ENCODE data around the gene EXOC8. TPM values are rescaled to one million over a fixed set of nuclear protein-coding genes. Genes with fewer than 3 reads are reported as not detected.

EXOC8 gene
- total RNA-seq, 1 experiment from 2014 or later: 24.0 TPM

- intact Hi-C loops (cut with micrococcal nuclease): no loop called here
- H3K27ac Mint-ChIP-seq (ENCODE audit: low read depth, unreplicated experiment): no peak overlapping the region
- no TSS peak for BruUV-seq (replicated peaks)
- H3K36me3 Mint-ChIP-seq (ENCODE audit: insufficient read depth, unreplicated experiment): no peaks in the 10 kb centered on the region
- ChIA-PET CTCF (interaction anchor here (0.7 kb wide), 1 partner anchor 241 kb away, joined by 3 read pairs; no protein-coding TSS in a partner anchor), POLR2A (interaction anchor here (0.8 to 1.2 kb wide), 2 partner anchors 15 to 28 kb away, joined by 3 read pairs; partner anchors contain the start of genes EXOC8 and SPRTN)
- TF ChIP-seq, protein P1, sequence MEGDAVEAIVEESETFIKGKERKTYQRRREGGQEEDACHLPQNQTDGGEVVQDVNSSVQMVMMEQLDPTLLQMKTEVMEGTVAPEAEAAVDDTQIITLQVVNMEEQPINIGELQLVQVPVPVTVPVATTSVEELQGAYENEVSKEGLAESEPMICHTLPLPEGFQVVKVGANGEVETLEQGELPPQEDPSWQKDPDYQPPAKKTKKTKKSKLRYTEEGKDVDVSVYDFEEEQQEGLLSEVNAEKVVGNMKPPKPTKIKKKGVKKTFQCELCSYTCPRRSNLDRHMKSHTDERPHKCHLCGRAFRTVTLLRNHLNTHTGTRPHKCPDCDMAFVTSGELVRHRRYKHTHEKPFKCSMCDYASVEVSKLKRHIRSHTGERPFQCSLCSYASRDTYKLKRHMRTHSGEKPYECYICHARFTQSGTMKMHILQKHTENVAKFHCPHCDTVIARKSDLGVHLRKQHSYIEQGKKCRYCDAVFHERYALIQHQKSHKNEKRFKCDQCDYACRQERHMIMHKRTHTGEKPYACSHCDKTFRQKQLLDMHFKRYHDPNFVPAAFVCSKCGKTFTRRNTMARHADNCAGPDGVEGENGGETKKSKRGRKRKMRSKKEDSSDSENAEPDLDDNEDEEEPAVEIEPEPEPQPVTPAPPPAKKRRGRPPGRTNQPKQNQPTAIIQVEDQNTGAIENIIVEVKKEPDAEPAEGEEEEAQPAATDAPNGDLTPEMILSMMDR (IDR thresholded peaks at IDR 0.05; ENCODE audit: unreplicated experiment): no peak
- no peak overlapping the region for H3K4me3 Mint-ChIP-seq (ENCODE audit: unreplicated experiment)
- no peaks in the 10 kb centered on the region for H3K27me3 Mint-ChIP-seq (ENCODE audit: insufficient read depth, unreplicated experiment)
- H3K9me3 Mint-ChIP-seq (ENCODE audit: unreplicated experiment): peaks cover 6% of the 10 kb centered on the region
- H3K4me1 Mint-ChIP-seq (ENCODE audit: insufficient read depth, unreplicated experiment): no peaks in the 10 kb centered on the region
- no peak for DNase-seq (ENCODE audit: unreplicated experiment)
These were observed 27.2 kb downstream of the EXOC8 start for GRCh38 chr1:231310391-231310934.

DNA sequence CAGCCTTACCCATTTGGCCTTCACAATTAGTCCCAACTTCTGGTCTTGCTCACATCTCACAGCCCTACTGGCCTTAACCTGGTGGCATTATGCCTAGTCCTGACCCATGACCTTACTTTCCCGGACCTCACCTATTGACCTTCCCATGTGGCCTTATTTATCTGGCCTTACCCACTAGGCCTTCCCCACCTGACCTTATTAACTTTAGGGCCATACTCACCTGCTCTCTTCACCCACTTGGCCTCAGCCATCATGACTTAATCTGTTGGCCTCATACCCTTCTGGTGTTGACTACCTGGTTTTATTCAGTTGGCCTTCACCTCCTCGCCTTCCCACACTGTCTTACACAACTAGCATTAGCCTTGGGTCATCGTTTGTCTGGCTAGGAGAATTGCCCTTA lies 35.7 kb downstream of the EXOC8 start:
- Mint-ChIP-seq H3K36me3 (ENCODE audit: insufficient read depth, unreplicated experiment) (no peaks in the 10 kb centered on the region), H3K27me3 (ENCODE audit: insufficient read depth, unreplicated experiment) (no peaks in the 10 kb centered on the region), H3K4me3 (ENCODE audit: unreplicated experiment) (no peak overlapping the region), H3K4me1 (ENCODE audit: insufficient read depth, unreplicated experiment) (no peaks in the 10 kb centered on the region), H3K9me3 (ENCODE audit: unreplicated experiment) (no peaks in the 10 kb centered on the region), H3K27ac (ENCODE audit: low read depth, unreplicated experiment) (no peak overlapping the region)
- BruUV-seq (replicated peaks): no TSS peak
- ChIA-PET CTCF (interaction anchor here (0.6 to 0.7 kb wide), 2 partner anchors 92 to 388 kb away, joined by 3 read pairs; no protein-coding TSS in a partner anchor), POLR2A (interaction anchor here (0.8 kb wide), 1 partner anchor 62 kb away, joined by 3 read pairs; no protein-coding TSS in a partner anchor)
- TF ChIP-seq, protein P1 (IDR thresholded peaks at IDR 0.05; ENCODE audit: unreplicated experiment): no peak
- DNase-seq (ENCODE audit: unreplicated experiment): no peak
- intact Hi-C loops (cut with micrococcal nuclease): no loop called here

DNA sequence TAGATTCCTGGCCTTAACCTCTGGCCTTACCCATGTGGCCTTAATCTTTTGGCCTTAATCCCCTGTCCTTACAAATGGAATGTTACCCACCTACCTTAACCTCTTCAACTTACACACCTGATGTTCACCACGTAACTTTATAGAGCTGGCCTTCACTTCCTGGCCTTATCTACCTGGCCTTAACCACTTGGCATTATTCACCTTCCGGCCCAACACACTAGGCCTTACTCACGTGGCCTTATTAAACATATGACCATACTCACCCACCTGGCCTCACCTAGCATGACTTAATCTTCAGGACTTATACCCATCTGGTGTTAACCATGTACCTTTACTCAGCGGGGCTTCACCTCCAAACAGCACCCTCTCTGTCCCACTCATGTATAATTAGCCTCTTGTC lies 41.7 kb downstream of the EXOC8 start:
- Mint-ChIP-seq H3K4me3 (ENCODE audit: unreplicated experiment) (no peak overlapping the region), H3K27me3 (ENCODE audit: insufficient read depth, unreplicated experiment) (peaks cover 16% of the 10 kb centered on the region), H3K36me3 (ENCODE audit: insufficient read depth, unreplicated experiment) (no peaks in the 10 kb centered on the region), H3K27ac (ENCODE audit: low read depth, unreplicated experiment) (no peak overlapping the region), H3K9me3 (ENCODE audit: unreplicated experiment) (no peaks in the 10 kb centered on the region), H3K4me1 (ENCODE audit: insufficient read depth, unreplicated experiment) (no peaks in the 10 kb centered on the region)
- intact Hi-C loops (cut with micrococcal nuclease): no loop called here
- ChIA-PET CTCF (no interaction called here), POLR2A (no interaction called here)
- BruUV-seq (replicated peaks): no TSS peak
- no peak for DNase-seq (ENCODE audit: unreplicated experiment)
- TF ChIP-seq, protein P1 (IDR thresholded peaks at IDR 0.05; ENCODE audit: unreplicated experiment): no peak

DNA sequence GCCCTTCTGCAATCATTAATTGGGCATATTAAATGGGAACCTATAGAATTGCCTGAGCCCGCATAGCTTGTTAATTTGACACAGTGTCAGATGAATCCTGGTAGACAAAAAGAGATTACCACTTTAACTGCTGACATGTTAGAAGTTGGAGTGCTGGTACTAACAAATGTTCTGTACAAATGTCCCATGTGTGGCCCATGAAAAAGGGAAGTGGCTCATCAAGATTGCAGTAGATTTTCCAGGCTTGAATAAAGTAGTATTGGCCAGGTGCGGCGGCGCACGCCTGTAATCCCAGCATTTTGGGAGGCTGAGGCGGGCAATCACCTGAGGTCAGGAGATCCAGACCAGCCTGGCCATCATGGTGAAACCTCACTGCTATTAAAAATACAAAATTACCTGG lies 51.0 kb downstream of the EXOC8 start:
- no peak for DNase-seq (ENCODE audit: unreplicated experiment)
- H3K4me3 Mint-ChIP-seq (ENCODE audit: unreplicated experiment): no peak overlapping the region
- intact Hi-C loops (cut with micrococcal nuclease): no loop called here
- H3K4me1 Mint-ChIP-seq (ENCODE audit: insufficient read depth, unreplicated experiment): no peaks in the 10 kb centered on the region
- H3K27ac Mint-ChIP-seq (ENCODE audit: low read depth, unreplicated experiment): no peak overlapping the region
- TF ChIP-seq, protein P1 (IDR thresholded peaks at IDR 0.05; ENCODE audit: unreplicated experiment): no peak
- H3K36me3 Mint-ChIP-seq (ENCODE audit: insufficient read depth, unreplicated experiment): no peaks in the 10 kb centered on the region
- H3K27me3 Mint-ChIP-seq (ENCODE audit: insufficient read depth, unreplicated experiment): peaks cover 11% of the 10 kb centered on the region
- BruUV-seq (replicated peaks): no TSS peak
- CTCF ChIA-PET: interaction anchor here (0.7 kb wide), 1 partner anchor 10 kb away, joined by 3 read pairs; no protein-coding TSS in a partner anchor
- H3K9me3 Mint-ChIP-seq (ENCODE audit: unreplicated experiment): no peaks in the 10 kb centered on the region
- POLR2A ChIA-PET: interaction anchor here (0.6 kb wide), 1 partner anchor 303 kb away, joined by 3 read pairs; no protein-coding TSS in a partner anchor
